HG02970 (cell line): ENCODE measurements around the gene AIFM2.

ENCODE experiments used
- ATAC-seq: cut with Tn5 transposase; IDR thresholded peaks from one replicate; pipeline ENCODE4 v1.9.1; 2021; ENCODE audit warnings: mild to moderate bottlenecking, moderate library complexity, moderate number of reproducible peaks; ENCODE audit not compliant: unreplicated experiment, low FRiP score

The AIFM2 gene

DNA sequence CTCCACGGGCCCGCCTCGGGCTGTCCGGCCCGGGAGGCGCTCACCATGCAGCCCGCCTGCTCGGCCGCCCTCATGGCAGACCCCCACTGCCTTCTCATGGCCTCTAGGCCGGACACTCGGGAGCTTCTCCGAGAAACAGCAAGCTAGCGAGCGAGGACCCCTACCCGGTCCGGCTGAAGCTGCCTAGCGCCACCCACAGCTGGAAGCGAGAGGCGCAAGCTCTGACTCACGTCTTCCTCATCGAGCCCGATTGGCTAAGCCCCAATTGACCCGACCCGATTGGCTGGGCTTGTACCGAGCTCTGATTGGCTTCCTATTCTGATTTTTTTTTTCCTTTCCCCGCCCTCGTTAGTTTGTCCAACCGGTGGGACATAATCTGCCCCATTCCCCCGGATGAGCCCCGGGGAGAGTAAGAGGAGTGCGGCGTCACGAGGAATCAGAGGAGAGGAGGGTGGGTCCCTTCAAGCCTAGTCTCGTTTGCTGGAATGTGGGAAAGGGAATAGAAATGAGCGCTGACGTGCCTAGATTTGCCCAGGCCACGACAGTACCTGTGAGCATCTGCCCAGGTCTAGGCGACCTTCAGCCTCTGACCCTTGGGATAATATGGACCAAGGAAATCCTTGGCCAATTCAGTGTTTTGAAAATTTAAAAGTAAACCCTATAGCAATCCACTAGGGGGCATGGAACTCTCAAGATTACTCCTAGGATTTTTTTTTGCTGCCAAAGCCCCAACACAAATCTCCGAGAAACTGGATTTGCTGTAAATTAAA lies 14.0 kb upstream of the AIFM2 start, which contains the start of gene TYSND1:
Gene TYSND1, minus strand, starts transcription at position 212 of the 770 bp plus-strand sequence. Its CDS starts 114 bp downstream, at position 98.
- peak; percentile 94 for ATAC-seq

DNA sequence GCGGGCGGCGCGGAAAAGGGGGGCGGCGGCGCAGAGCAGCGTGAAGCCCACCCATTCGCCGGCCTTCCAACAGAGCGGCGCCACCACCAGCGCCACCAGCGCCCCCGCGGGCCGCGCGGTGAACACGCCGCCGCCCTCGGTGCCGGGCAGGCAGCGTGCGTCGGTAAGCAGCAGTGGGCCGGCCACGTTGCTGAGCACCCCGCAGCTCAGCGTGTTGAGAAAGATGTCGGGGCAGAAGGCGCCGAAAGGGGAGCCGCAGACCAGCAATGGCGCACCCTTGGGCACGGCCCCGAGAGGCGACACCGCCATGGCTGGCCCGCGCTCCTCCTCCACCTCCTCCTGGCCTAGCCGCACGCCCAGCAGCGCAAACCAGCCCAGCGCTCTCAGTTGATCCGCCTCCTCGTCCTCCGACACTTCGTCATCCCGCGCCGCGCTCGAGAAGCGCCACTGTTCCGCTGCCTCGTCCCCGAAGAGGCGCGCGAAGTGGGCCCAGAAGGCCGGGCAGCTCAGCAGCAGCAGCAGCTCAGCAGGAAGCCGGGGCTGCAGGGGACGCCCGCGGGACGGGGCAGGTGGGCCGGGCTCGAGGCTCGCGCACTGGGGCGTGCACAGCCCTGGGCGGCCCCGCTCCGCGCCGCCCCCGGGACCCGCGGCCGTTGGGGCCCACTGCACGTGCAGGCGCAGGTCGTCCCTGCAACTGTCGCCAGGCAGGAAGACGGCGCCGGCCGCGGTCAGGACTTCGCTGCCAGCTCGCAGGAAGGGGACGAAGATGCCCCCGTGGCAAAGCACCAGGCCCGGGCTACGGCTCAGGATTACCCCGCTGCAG lies 13.3 kb upstream of the AIFM2 start:
- ATAC-seq: peak; percentile 47

DNA sequence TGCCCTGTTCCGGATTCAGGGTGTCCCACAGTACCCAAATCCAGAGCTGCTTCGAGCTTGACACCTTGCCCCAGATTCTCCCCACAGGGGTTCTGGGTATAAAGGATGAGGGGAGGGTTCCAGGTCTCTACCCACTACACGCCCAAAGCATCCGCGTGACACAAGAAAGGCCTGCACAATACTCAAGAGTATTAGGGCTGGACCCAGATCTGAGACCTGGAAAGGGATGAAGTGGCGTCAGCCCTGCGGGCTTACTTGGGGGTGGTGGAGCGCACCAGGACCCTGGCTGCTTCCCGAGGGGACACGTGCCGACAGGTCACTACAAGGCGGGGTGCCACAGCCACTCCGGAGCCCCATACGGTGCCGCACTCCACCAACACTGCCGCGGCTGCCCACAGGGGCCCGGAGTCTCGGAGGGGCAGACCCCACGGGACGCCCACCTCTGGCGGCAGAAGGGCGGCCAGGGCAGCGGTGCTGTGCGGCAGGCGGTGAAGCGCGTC lies 12.6 kb upstream of the AIFM2 start:
- ATAC-seq: no peak

GRCh38 chr10:70144372-70145110 lies 11.9 kb upstream of the AIFM2 start:
- no peak for ATAC-seq

- no peak for ATAC-seq
Observed at GRCh38 chr10:70142555-70142954, 9.9 kb upstream of the AIFM2 start.

GRCh38 chr10:70140297-70140696 lies 7.7 kb upstream of the AIFM2 start:
- ATAC-seq: no peak

DNA sequence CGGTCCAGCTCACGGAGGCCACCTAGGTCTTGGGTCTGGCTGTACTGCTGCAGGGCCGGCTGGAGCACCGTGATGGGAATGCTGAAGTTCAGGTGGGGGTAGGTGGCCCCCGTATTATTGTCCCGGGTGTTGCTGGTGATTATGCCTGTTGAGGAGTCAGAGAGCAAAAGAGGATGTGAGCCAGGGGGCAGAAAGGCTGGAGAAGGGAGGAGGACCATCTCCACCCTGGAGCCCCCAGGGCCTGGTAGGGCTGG lies 7.3 kb upstream of the AIFM2 start:
- ATAC-seq: no peak

- no peak for ATAC-seq
Observed at GRCh38 chr10:70139151-70139996, 6.7 kb upstream of the AIFM2 start.

GRCh38 chr10:70137927-70138883 lies 5.6 kb upstream of the AIFM2 start:
- ATAC-seq: no peak

- no peak for ATAC-seq
Observed at GRCh38 chr10:70137135-70137534, 4.5 kb upstream of the AIFM2 start.

- ATAC-seq: no peak
Observed at GRCh38 chr10:70135684-70136083, 3.1 kb upstream of the AIFM2 start.

DNA sequence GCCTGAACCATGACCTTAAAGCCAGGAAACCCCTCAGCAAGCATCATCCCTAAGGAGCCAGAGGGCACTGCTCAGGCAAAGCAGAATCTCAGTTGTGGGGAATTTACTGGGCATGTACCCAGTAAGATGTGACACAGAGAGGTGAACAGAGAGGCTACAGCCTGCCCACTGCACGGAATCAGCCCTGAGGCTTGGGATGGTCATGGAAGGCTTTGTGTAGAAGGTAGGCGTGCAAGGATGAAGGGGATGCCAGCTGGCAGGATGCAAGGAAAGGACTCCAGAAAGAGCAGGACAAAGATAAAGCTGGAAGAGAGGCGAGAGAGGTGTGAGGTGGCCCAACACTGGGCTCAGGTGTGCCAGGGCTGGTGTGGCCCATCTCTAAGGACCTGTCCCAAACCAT lies 2.4 kb upstream of the AIFM2 start:
- no peak for ATAC-seq

DNA sequence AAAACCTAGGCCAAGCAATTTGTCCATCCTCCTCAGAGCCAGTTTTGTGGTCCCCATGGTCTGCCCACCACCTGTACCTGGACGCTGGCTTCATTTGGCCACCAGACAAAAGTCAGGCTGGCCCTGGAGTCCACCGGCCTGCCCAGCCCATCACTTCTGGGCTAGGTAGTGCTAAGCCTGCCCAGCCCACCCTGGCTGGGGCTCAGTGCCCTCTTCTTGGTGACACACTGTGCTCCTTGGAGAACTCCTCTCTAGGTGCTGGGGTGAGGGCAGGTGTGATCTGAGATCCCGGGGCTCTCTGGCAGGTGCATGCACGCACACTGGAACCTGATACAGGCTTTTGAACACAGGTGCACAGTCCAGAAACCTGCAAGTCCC lies 1.1 kb downstream of the AIFM2 start:
- ATAC-seq: no peak

DNA sequence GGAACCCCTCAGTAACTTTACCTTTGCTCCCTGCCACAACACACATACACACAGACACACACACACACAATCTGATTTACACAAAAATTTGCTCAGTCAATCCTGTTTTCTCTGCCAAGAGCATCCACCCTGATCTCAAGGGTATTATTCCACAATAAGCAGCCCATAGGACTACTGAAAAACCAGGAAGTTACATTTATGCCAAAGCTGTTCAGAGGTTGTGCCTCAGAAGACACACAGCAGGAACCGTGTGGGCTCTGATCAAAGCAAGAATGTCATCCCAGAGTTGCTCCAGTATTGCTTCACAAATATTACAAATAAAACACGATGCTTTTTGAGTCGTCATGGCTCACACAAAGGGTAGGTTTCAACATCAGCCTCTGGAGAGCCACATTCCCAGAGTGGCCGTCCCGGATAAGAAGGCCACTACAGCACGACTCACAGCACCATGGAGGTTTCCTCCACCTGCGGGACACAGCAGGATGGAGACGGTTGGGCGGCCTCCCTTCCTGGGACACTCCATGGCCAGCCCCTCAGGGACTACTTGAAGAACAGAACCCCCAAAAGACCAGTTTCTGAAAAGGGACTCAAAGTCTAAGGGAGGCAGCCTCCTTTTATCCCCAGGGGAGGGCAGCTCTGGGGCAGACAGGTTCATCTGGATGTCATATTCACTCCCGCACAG lies 1.6 kb downstream of the AIFM2 start:
- ATAC-seq: no peak

DNA sequence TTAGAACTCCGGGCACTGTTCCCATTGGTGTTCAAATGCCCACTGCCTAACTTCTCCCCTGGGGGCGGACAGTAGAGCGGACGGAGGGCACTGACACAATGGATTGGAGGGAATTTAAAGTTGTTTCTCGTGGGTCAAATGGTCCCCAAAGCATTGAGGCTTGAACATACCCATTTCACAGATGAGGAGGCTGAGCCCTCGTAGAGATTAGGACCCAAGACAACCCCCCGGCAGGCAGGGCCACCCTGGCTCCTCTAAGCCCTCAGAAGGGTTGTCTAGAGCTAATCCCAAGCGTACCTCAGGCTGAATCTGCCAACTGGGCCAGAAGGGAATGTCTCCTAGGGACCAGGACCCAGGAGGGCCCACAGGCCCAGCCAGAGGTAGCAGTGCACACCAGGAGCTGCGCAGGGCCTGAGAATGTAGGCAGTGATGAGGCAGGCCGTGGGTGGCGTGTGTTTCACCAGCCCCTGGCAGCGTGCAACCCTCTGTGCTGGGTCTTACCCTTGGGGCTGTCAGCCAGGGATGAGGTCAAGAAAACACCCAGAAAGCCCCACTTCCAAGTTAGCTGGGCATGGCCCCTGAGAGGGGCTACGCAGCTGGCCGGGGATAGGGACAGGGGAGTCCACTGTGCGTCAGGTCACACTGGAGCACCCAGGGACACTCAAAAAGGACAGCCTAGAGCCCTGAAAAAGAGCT lies 5.8 kb downstream of the AIFM2 start:
- no peak for ATAC-seq

- no peak for ATAC-seq
Observed at GRCh38 chr10:70125918-70126552, 6.6 kb downstream of the AIFM2 start.

- no peak for ATAC-seq
Observed at GRCh38 chr10:70124918-70125317, 7.7 kb downstream of the AIFM2 start.

DNA sequence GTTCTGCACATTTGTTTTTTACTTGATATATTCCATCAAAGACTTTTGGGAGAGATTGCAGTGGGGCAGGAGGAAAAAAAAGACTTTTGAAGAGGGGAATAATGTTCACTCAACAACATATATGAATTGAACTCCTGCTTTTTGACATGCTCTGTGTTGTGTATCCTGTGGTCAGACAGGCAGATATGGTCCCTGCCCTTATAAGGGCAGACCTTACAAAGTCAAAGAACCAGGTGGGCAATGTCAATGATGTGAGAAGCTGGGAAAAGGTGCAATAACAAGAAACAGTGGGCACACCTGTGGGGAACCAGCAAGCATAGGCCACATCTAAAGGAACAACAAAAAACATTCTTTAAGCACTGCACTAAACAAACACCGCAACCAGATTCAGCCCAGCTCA lies 8.2 kb downstream of the AIFM2 start:
- no peak for ATAC-seq
